Measurements from ENCODE around the gene FTH1. TPM values are rescaled to one million over a fixed set of nuclear protein-coding genes. Genes with fewer than 3 reads are reported as not detected.

FTH1 gene
- total RNA-seq, 1 donor from 2014 or later, result 7,690 TPM

GRCh38 chr11:61964666-61965271 is 2.7 kb downstream of the FTH1 start:
- peak; percentile 49 for DNase-seq (ENCODE audit: low spot score)

- no peak for DNase-seq (ENCODE audit: low spot score)
Measured at GRCh38 chr11:61964058-61964665, 3.3 kb downstream of the FTH1 start.

GRCh38 chr11:61963282-61964057 is 4.0 kb downstream of the FTH1 start:
- peak; percentile 64 for DNase-seq (ENCODE audit: low spot score)

GRCh38 chr11:61963016-61963281 is 4.5 kb downstream of the FTH1 start:
- peak; percentile 73 for DNase-seq (ENCODE audit: low spot score)

GRCh38 chr11:61962213-61963015 is 5.0 kb downstream of the FTH1 start:
- peak; percentile 74 for DNase-seq (ENCODE audit: low spot score)

GRCh38 chr11:61961570-61962212 is 5.7 kb downstream of the FTH1 start:
- DNase-seq (ENCODE audit: low spot score), result peak; percentile 88

GRCh38 chr11:61960532-61960931 is 6.9 kb downstream of the FTH1 start:
- peak; percentile 43 for DNase-seq (ENCODE audit: low spot score)

- peak; percentile 81 for DNase-seq (ENCODE audit: low spot score)
Measured at GRCh38 chr11:61959678-61960077, 7.8 kb downstream of the FTH1 start.

- DNase-seq (ENCODE audit: low spot score), result peak; percentile 77
Measured at GRCh38 chr11:61959114-61959513, 8.3 kb downstream of the FTH1 start.

GRCh38 chr11:61958590-61958989 is 8.8 kb downstream of the FTH1 start:
- DNase-seq (ENCODE audit: low spot score), result no peak

GRCh38 chr11:61957021-61957770 is 10.2 kb downstream of the FTH1 start:
- DNase-seq (ENCODE audit: low spot score), result peak; percentile 67

GRCh38 chr11:61956191-61957020 is 11.0 kb downstream of the FTH1 start:
- peak; percentile 51 for DNase-seq (ENCODE audit: low spot score)

GRCh38 chr11:61955422-61956135 is 11.9 kb downstream of the FTH1 start:
- DNase-seq (ENCODE audit: low spot score), result peak; percentile 90

GRCh38 chr11:61954851-61955421 is 12.5 kb downstream of the FTH1 start:
- DNase-seq (ENCODE audit: low spot score), result peak; percentile 86

GRCh38 chr11:61954106-61954850 is 13.2 kb downstream of the FTH1 start:
- peak; percentile 1 for DNase-seq (ENCODE audit: low spot score)

GRCh38 chr11:61953632-61954031 is 13.8 kb downstream of the FTH1 start:
- peak; percentile 41 for DNase-seq (ENCODE audit: low spot score)

GRCh38 chr11:61952882-61953281 is 14.6 kb downstream of the FTH1 start:
- no peak for DNase-seq (ENCODE audit: low spot score)

Data from mesenteric fat pad (tissue), 1 donor.